Measurements from ENCODE around the gene MTERF1.

MTERF1 gene

GRCh38 chr7:91827169-91827568 lies 53.3 kb downstream of the MTERF1 start:
- DNase-seq = no peak

GRCh38 chr7:91826377-91826776 lies 54.1 kb downstream of the MTERF1 start:
- no peak for DNase-seq

- no peak for DNase-seq
Measured at GRCh38 chr7:91824201-91824600, 56.3 kb downstream of the MTERF1 start.
